Fibroblast of mammary gland (primary cell): ENCODE data around the gene KAT14.

Experiments used
- DNase-seq: peaks from one replicate; pipeline ENCODE4 v3.0.0-alpha.2; 2010; ENCODE audit warnings: low read depth
- H3K4me3 ChIP-seq: 2 replicates; pipeline ENCODE4 v1.5.1; 2011; ENCODE audit warnings: low read depth, mild to moderate bottlenecking, low read length, moderate library complexity; ENCODE audit not compliant: control insufficient read depth
- TF ChIP-seq, protein P1 (sequence below): conservative IDR thresholded peaks from 2 replicates; pipeline ENCODE4 v1.5.1; 2011; ENCODE audit warnings: low read depth, low read length, inconsistent platforms; ENCODE audit not compliant: control insufficient read depth, insufficient read depth

KAT14 gene

DNA sequence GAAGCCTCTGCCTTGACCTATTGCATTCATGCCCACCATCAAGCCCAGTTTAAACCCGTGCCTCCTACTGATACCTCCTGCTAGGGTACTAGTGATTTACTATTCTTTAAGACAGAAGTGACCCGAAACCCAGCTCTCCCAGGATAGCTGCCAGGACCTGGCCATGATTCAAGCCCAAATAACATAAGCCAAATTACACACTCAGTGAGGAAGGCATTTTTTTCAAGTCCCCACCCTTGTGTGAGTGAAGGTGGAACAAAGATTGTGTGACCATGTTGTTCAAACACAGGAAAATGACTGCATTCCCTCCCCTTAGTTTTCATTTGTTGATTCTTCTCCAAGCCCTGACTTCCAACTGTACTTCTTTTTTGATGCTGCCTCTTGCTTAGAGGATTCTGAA is 3.7 kb upstream of the KAT14 start:
- DNase-seq: no peak
- no peak overlapping the region for H3K4me3 ChIP-seq
- TF ChIP-seq, protein P1, sequence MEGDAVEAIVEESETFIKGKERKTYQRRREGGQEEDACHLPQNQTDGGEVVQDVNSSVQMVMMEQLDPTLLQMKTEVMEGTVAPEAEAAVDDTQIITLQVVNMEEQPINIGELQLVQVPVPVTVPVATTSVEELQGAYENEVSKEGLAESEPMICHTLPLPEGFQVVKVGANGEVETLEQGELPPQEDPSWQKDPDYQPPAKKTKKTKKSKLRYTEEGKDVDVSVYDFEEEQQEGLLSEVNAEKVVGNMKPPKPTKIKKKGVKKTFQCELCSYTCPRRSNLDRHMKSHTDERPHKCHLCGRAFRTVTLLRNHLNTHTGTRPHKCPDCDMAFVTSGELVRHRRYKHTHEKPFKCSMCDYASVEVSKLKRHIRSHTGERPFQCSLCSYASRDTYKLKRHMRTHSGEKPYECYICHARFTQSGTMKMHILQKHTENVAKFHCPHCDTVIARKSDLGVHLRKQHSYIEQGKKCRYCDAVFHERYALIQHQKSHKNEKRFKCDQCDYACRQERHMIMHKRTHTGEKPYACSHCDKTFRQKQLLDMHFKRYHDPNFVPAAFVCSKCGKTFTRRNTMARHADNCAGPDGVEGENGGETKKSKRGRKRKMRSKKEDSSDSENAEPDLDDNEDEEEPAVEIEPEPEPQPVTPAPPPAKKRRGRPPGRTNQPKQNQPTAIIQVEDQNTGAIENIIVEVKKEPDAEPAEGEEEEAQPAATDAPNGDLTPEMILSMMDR: no peak

GRCh38 chr20:18138266-18138582 is 561 bp downstream of the KAT14 start:
- no peak for DNase-seq
- TF ChIP-seq, protein P1: no peak
- peak overlapping the region; percentile 83 for H3K4me3 ChIP-seq

GRCh38 chr20:18138639-18139583 is 1.2 kb downstream of the KAT14 start:
- peak overlapping the region; percentile 83 for H3K4me3 ChIP-seq
- DNase-seq: no peak
- TF ChIP-seq, protein P1: no peak

DNA sequence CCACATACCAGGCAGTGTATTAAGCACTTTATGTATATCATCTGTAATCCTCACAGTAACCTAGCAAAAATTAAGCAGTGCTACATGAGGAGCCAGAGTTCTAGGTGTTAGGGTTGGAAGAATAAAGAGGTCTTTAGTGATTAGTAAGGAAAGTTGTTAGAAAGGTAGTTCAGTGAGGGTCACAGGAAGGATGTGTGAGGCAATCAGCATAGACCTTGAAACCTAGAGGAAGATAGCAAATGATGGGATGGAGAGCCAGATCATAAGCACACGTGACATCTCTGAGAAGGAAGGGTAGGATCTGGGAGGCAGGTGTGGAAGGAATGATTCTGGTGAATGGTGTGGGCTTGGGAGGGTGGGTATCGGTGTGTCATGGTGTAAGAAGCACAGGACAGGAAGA is 2.2 kb downstream of the KAT14 start:
- TF ChIP-seq, protein P1: no peak
- H3K4me3 ChIP-seq: no peak overlapping the region
- DNase-seq: no peak

GRCh38 chr20:18144541-18145099 is 7.0 kb downstream of the KAT14 start:
- no peak for DNase-seq
- TF ChIP-seq, protein P1: no peak

DNA sequence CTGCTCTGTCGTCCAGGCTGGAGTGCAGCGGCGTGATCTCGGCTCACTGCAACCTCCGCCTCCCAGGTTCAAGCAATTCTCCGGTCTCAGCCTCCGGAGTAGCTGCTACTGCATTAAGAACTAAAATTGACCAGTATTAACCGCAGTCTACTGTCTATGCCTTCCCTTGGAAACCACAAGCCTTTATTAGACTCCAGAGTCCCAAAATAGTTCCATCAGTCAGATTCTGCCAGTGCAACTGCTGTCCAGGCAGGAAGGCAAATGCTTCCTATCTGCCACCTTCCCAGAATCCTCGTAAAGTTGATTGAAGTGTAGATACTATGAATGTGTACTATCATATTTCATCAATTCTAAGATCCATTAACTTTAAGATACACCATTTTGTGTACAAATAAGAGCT is 16.7 kb downstream of the KAT14 start:
- TF ChIP-seq, protein P1: no peak
- no peak for DNase-seq
- H3K4me3 ChIP-seq: no peak overlapping the region

More at GRCh38 chr20:18144541-18145099, 7.0 kb downstream of the KAT14 start:
- no peak overlapping the region for H3K4me3 ChIP-seq
